LNCAP (cell line): ENCODE data around the gene LARP1.

Experiments used
- CTCF ChIP-seq: fragments of 450-650 bp; IDR thresholded peaks from 2 replicates; pipeline ENCODE4 v1.5.1; 2017; ENCODE audit warnings: mild to moderate bottlenecking

LARP1 gene

GRCh38 chr5:154811653-154812465, 56.7 kb downstream of the LARP1 start:
- peak; percentile 94 for TF ChIP-seq CTCF

GRCh38 chr5:154813158-154813557, 58.0 kb downstream of the LARP1 start:
- no peak for TF ChIP-seq CTCF

GRCh38 chr5:154813736-154814135, 58.6 kb downstream of the LARP1 start:
- no peak for TF ChIP-seq CTCF

- TF ChIP-seq CTCF, result no peak
Observed at GRCh38 chr5:154815025-154815424, 59.8 kb downstream of the LARP1 start.

GRCh38 chr5:154815684-154816247, 60.6 kb downstream of the LARP1 start:
- TF ChIP-seq CTCF, result no peak

GRCh38 chr5:154816891-154817492, 61.8 kb downstream of the LARP1 start:
- TF ChIP-seq CTCF, result no peak

- TF ChIP-seq CTCF, result no peak
Observed at GRCh38 chr5:154817815-154818214, 62.6 kb downstream of the LARP1 start.
